HG03066 (cell line): ENCODE data around the gene ENO3.
A peak's percentile ranks its signal among the peaks of the same experiment; 100 is the strongest.
"Not testable (repeated sequence)": the region's sequence is repeated elsewhere in the genome, so short reads cannot be mapped to it uniquely, and the experiment has no call there.

ENCODE experiments used
- ATAC-seq: cut with Tn5 transposase; IDR thresholded peaks from one replicate; pipeline ENCODE4 v1.9.1; 2021; ENCODE audit warnings: low read depth; ENCODE audit not compliant: unreplicated experiment

The ENO3 gene

GRCh38 chr17:4950746-4951204 lies at the start of gene ENO3:
TSS of gene ENO3 (plus strand) at chr17:4951119. CDS start at chr17:4951830, 711 bp downstream.
- no peak for ATAC-seq

- ATAC-seq, result no peak
These were observed 49.1 kb upstream of the ENO3 start for GRCh38 chr17:4901648-4902344.

DNA sequence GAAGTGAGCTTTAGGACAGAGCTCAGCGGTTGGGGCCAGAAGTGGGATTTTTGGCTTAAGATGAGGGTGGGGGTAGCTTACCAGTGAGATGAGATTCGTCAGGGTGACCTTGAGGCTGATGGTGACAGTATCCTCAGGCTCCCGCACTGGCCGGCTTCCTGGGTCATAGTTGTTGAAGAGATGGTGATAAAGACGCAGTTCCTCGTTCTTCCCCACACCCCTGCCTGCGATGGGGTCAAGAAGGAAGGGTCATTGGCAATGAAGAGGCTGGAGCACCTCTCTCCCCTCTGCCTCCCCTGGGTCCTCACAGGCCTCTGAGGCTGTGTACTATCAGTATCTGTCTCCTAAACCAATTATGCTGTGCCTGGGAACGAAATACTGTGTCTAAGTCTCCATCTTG lies 48.4 kb upstream of the ENO3 start:
- no peak for ATAC-seq

DNA sequence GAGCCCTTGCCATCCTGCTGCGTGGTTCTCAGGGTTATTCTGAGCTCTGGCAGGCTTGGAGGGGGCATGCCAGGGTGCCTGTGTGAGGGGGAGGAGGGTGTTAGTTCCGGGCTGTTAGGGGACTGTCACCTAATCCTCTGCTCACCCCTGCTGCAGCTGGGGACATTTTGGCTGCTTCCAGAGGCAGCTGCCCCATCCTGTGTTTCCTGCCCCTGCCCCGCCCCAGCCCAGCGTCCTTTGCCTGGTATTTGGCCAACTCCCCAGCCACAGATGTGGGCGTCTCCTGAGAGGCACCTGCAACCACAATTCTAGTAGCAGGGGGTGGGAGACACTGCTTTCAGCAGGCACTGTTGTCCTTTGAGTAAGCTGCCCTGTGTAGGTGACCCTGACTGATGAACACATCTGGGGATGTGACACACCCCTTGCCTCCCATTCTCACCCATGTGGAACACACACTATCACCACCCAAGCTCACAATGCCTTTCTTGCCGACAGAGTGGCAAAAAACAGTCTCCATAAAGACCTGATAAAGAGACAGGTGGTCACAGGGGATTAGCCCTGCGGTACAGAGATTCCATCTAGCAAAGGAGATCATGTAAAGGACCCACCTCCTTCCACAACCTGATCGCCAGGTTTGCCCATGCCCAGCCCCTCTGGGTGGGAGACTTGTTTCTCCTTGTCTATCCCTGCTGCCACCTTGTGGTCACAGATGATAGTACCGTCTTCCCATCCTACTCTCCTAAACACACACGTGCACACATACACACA lies 47.7 kb upstream of the ENO3 start, which contains the start of gene CHRNE:
TSS of gene CHRNE (minus strand) at position 48 of the 768 bp plus-strand sequence. CDS start at position 13, 35 bp downstream.
- no peak for ATAC-seq

DNA sequence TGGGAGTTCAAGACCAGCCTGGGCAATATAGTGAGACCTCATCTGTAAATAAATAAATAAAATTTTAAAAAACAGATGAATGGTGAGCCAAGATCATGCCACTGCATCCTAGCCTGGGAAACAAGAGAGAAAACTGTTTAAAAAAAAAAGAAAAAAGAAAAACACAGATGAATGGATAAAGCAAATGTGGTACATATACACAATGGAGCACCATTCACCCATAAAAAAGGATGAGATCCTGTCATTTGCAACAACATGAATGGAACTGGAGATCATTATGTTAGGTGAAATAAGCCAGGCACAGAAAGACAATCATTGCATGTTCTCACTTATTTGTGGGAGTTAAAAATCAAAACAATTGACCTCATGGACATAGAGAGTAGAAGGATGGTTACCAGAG lies 44.3 kb upstream of the ENO3 start:
- not testable (repeated sequence) for ATAC-seq

DNA sequence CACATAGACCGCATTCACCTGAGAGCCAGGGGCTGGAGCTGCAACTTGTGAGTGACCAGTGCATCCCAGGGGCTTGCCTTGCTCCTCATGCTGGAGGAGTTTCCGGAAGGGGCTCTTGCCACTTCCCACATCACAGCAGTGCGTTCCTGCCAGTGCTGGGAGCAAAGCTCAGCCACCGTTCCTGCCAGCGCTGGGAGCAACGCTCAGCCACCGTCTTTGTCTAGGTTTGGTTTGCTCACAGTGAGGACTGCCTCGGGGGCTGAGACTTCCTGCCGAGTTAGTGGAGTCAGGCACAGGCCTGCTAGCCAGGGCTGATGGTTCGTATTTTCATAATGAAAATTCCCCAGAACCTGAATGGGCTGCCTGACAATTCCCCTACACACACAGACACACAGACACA lies 42.6 kb upstream of the ENO3 start:
- ATAC-seq, result no peak

- no peak for ATAC-seq
These were observed 42.0 kb upstream of the ENO3 start for GRCh38 chr17:4908711-4909496.

DNA sequence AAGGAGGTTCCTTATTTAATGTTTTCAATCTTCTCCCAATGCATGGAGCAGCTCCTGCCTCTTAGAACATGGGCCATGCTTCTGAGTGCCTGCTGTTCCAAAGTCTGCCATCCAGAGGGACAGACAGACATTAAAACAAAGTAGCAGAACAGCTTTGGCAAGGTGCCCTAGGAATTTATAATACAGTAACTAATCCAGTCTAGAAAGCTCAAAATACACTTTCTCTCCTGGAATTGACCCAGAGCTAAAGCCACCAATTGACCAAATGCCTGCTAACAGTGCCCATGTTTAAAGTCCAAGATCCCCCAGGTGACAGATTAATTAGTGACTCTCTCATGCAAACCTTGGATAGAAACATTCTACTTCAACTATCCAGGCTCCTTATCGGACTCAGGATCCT lies 36.9 kb upstream of the ENO3 start:
- no peak for ATAC-seq

DNA sequence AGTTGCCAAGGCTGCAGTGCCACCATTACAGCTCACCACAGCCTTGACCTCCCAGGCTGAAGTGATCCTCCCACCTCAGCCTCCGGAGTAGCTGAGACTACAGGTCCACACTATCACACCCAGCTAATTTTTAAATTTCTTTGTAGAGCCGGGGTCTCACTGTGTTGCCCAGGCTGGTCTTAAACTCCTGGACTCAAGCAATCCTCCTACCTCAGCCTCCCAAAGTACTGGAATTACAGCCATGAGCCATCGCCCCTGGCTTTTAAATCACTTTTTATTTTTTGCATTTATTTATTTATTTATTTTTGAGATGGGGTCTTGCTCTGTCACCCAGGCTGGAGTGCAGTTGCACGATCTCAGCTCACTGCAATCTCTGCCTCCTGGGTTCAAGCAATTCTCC lies 36.4 kb upstream of the ENO3 start:
- ATAC-seq, result not testable (repeated sequence)

- ATAC-seq, result no peak
These were observed 31.3 kb upstream of the ENO3 start for GRCh38 chr17:4919511-4920047.

DNA sequence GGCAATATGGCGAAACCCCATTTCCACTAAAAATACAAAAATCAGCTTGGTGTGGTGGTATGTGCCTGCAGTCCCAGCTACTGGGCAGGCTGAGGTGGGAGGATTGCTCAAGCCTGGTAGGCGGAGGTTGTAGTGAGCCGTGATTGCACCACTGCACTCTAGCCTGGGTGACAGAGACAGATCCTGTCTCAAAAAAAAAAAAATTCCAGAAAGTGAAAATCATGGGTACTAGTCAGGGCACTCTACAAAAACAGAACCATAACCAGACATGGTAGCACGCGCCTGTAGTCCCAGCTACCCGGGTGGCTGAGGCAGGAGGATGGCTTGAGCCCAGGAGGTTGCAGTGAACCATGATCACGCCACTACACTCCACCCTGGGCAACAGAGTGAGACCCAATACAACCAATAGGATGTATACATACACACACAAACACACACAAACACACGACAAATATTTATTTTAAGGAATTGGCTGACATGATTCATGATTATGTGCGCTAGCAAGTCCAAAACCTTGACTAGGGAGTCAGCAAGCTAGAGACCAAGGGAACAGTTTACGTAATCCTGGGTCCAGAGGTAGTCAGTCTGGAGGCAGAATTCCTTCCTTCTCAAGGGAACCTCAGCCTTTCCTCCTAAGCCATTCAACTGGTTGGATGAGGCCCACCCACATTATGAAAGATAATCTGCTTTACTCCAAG lies 30.4 kb upstream of the ENO3 start:
- no peak for ATAC-seq

DNA sequence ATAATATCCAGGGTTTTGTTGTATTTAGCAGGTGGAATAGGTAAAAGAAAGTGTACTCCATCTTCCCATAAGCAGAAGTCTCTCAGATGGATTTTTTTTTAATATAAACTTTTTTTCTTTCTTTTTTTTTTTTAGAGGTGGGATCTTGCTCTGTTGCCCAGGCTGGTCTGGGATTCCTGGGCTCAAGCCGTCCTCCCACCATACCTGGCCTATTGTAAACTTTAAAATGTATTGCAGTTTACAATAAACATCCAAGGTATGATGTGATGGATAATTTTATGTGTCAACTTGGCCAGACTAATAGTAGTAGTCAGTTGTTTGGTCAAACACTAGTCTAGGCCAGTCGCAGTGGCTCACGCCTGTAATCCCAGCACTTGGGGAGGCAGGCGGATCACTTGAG lies 29.6 kb upstream of the ENO3 start:
- no peak for ATAC-seq

GRCh38 chr17:4926577-4927335 lies 24.2 kb upstream of the ENO3 start:
- not testable (repeated sequence) for ATAC-seq

GRCh38 chr17:4928881-4929280 lies 22.0 kb upstream of the ENO3 start:
- no peak for ATAC-seq

- no peak for ATAC-seq
These were observed 19.0 kb upstream of the ENO3 start, which contains the start of gene GP1BA for GRCh38 chr17:4931963-4932362. TSS of gene GP1BA (plus strand) at chr17:4932277. CDS start at chr17:4932605, 328 bp downstream.

GRCh38 chr17:4932756-4933155 lies 18.2 kb upstream of the ENO3 start:
- ATAC-seq, result no peak

DNA sequence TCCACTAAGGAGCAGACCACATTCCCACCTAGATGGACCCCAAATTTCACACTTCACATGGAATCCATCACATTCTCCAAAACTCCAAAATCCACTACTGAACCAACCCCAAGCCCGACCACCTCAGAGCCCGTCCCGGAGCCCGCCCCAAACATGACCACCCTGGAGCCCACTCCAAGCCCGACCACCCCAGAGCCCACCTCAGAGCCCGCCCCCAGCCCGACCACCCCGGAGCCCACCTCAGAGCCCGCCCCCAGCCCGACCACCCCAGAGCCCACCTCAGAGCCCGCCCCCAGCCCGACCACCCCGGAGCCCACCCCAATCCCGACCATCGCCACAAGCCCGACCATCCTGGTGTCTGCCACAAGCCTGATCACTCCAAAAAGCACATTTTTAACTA lies 17.3 kb upstream of the ENO3 start:
- ATAC-seq, result no peak

- peak; percentile 56 for ATAC-seq
These were observed 16.5 kb upstream of the ENO3 start for GRCh38 chr17:4934173-4934979.

DNA sequence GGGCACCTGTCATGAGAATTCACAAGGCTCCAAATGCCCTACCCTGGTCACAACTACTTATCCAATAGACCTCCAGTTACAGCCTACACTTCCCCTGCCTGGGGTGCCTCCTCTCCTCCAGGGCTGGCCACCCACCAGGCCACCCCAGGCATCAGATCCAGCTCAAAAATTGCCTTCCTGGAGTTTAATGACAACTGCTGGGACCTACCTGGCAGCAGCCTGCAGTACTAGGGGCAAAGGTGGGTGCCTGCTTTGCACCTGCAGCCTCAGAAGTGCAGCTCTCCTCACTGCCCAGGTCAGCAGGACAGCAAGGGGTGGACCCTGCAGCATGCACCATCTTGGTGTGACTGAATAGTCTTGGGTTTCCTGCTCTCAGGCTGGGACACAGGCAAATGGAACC lies 15.3 kb upstream of the ENO3 start:
- ATAC-seq, result no peak
